NCI-H460 (cell line): ENCODE data around the gene NGFR. TPM values are rescaled to one million over a fixed set of nuclear protein-coding genes. Genes with fewer than 3 reads are reported as not detected.
"Not testable (repeated sequence)": the region's sequence is repeated elsewhere in the genome, so short reads cannot be mapped to it uniquely, and the experiment has no call there.

Experiments used
- DNase-seq: peaks from one replicate; pipeline ENCODE4 v3.0.0-alpha.2; 2016; ENCODE audit warnings: low read depth; ENCODE audit errors: extremely low read depth
- total RNA-seq: library from RNA; depleted of rRNA; stranded (reverse); fragments of >200 nt; shearing (Covaris generic); gene quantifications from 2 replicates; pipeline ENCODE4 v1.2.3, GENCODE V29; 2014

NGFR gene
- total RNA-seq, 1 experiment from 2014 or later = 0.07 TPM

GRCh38 chr17:49530118-49530517, 35.0 kb downstream of the NGFR start:
- no peak for DNase-seq

- DNase-seq = no peak
Observed at GRCh38 chr17:49543860-49544259, 48.8 kb downstream of the NGFR start.

GRCh38 chr17:49545007-49545660, 50.0 kb downstream of the NGFR start:
- DNase-seq = no peak

- no peak for DNase-seq
Observed at GRCh38 chr17:49545806-49546545, 50.9 kb downstream of the NGFR start.

- DNase-seq = no peak
Observed at GRCh38 chr17:49546546-49547535, 51.7 kb downstream of the NGFR start.

GRCh38 chr17:49547566-49547965, 52.5 kb downstream of the NGFR start:
- DNase-seq = no peak

GRCh38 chr17:49548051-49548505, 53.0 kb downstream of the NGFR start:
- no peak for DNase-seq

- DNase-seq = no peak
Observed at GRCh38 chr17:49548506-49549310, 53.6 kb downstream of the NGFR start.

GRCh38 chr17:49549311-49549605, 54.2 kb downstream of the NGFR start:
- no peak for DNase-seq

GRCh38 chr17:49549691-49550678, 54.9 kb downstream of the NGFR start:
- DNase-seq = no peak

GRCh38 chr17:49550764-49551163, 55.7 kb downstream of the NGFR start:
- not testable (repeated sequence) for DNase-seq

- DNase-seq = no peak
Observed at GRCh38 chr17:49551221-49552069, 56.4 kb downstream of the NGFR start.

- no peak for DNase-seq
Observed at GRCh38 chr17:49552070-49552751, 57.1 kb downstream of the NGFR start.

GRCh38 chr17:49553676-49554335, 58.7 kb downstream of the NGFR start:
- DNase-seq = no peak

GRCh38 chr17:49554694-49555494, 59.8 kb downstream of the NGFR start:
- no peak for DNase-seq

- no peak for DNase-seq
Observed at GRCh38 chr17:49555495-49556222, 60.6 kb downstream of the NGFR start.
